Bronchial epithelial cell (primary cell): Measurements from ENCODE around the gene SASH1. TPM values are rescaled to one million over a fixed set of nuclear protein-coding genes. Genes with fewer than 3 reads are reported as not detected.

Experiments used
- DNase-seq: peaks from one replicate; pipeline ENCODE4 v3.0.0-alpha.2; 2010; ENCODE audit warnings: low read depth
- FAIRE-seq: peaks from 2 replicates; lab custom pipeline; 2011; peaks lifted over from hg19 to GRCh38; lab: Jason Lieb, UNC
- H3K27me3 ChIP-seq: 2 replicates; pipeline ENCODE4 v1.5.1; 2011; ENCODE audit warnings: low read length; ENCODE audit not compliant: control insufficient read depth, insufficient read depth
- H3K36me3 ChIP-seq: 2 replicates; pipeline ENCODE4 v1.5.1; 2011; ENCODE audit warnings: low read length; ENCODE audit not compliant: control insufficient read depth, insufficient read depth
- H3K4me3 ChIP-seq: 2 replicates; pipeline ENCODE4 v1.5.1; 2011; ENCODE audit warnings: mild to moderate bottlenecking, low read depth, low read length, control low read depth
- CTCF ChIP-seq: IDR thresholded peaks from 2 replicates; pipeline ENCODE4 v1.5.1; 2011; ENCODE audit warnings: mild to moderate bottlenecking, moderate library complexity, low read length, control low read depth, inconsistent platforms; ENCODE audit not compliant: insufficient read depth, severe bottlenecking
- total RNA-seq: library from RNA; depleted of rRNA; stranded (reverse); fragments of >200 nt; gene quantifications from 2 replicates; pipeline ENCODE4 v1.2.1, GENCODE V29; 2014

Gene SASH1
- total RNA-seq, 1 donor from 2014 or later: 3.9 TPM

DNA sequence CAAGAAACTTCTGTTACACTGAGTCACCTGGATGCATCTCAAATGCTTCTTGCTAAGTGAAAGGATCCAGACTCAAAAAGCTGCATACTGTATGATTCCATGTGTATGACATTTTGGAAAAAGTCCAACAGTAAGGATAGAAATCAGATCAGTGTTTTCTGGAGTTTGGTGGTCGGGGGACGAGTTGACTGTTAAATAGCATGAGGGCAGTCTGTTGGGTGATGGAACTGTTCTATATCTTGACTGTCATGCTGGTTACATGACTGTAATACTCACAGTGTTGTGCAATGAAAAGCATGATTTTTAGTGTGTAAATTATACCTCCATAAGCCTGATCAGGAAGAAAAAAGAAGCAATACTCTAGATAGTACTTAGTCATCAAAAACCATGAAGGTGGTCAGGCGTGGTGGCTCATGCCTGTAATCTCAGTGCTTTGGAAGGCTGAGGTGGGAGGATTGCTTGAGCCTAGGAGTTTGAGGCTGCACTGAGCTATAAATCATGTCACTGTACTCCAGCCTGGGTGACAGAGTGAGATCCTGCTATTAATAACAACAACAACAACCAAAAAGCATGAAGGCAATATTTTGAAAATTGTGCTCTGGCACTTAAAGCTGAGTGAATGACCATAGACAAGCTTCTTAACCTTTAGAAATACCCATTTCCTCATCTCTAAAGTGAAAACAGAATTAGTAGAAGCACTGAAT is 30.5 kb upstream of the SASH1 start:
- no peak for FAIRE-seq
- H3K4me3 ChIP-seq: no peak overlapping the region
- DNase-seq: peak; percentile 19
- no peaks in the 10 kb centered on the region for H3K27me3 ChIP-seq
- no peaks in the 10 kb centered on the region for H3K36me3 ChIP-seq
- TF ChIP-seq CTCF: no peak

DNA sequence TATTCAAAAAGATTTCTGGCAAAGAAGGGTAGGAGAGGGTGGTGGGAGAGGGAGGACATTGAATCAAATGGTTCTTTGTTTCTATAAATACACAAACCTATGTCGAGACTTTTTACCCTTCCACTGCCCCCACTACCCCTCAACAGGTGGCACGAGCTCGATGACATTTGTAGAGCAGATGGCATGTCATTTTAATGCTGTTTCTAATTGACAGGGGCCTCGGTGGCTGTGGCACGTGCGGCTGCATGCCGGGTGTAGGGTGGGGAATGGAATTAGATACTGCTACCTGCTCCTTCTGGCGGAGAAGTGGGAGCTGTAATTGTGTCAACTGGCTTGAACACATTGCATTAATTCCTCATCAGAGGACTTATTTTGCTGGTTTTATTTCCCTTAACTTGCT is 29.1 kb upstream of the SASH1 start:
- FAIRE-seq: no peak

DNA sequence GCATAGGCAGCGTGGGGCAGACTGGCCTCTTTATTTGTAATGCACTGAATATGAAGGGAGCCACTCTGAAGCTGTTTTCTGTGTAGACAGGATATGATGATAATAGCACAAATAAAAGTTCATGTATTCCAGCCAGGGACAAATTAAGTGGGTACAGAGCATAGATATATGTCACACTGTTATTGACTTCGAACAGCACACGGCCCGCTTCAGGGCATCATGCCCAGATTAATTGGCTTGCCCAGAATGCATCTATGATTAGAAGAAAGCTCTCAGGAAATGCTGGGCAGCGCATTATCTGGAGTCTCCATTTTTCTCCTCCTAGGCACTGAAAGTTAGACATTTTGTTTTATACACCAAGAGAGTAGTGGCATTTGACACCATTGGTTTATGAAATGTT is 26.3 kb upstream of the SASH1 start:
- TF ChIP-seq CTCF: no peak
- no peaks in the 10 kb centered on the region for H3K36me3 ChIP-seq
- H3K4me3 ChIP-seq: no peak overlapping the region
- FAIRE-seq (no peak), DNase-seq (no peak)
- no peaks in the 10 kb centered on the region for H3K27me3 ChIP-seq

More for the DNA sequence above, 29.1 kb upstream of the SASH1 start:
- DNase-seq: no peak
- Histone ChIP-seq H3K36me3 (no peaks in the 10 kb centered on the region), H3K27me3 (no peaks in the 10 kb centered on the region), H3K4me3 (no peak overlapping the region)
- no peak for TF ChIP-seq CTCF

- no peak for FAIRE-seq
- no peak for DNase-seq
- Histone ChIP-seq H3K27me3 (no peaks in the 10 kb centered on the region), H3K36me3 (no peaks in the 10 kb centered on the region), H3K4me3 (no peak overlapping the region)
- no peak for TF ChIP-seq CTCF
Measured at GRCh38 chr6:148317051-148317450, 25.6 kb upstream of the SASH1 start.

DNA sequence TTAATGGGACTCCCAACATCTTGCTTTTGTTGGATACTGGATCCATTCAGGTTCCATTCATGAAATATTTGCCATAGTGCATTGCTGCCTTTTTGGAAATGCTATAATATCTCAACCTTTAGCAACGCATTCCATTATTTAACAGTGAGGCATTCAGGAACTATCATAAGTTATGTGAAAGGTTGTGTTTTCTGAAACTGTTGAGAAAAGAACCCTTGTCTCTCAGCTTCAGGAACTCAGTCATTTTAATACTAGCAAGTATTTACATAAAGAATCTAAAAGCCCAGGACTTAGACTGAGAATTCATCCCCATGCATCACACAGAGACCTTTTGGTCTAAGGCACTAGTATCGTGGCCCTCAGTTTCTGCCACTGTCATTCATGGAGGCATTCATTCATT is 24.9 kb upstream of the SASH1 start:
- no peak overlapping the region for H3K4me3 ChIP-seq
- FAIRE-seq (no peak), DNase-seq (no peak)

More for the DNA sequence above, 24.9 kb upstream of the SASH1 start:
- no peaks in the 10 kb centered on the region for H3K36me3 ChIP-seq
- no peaks in the 10 kb centered on the region for H3K27me3 ChIP-seq
- TF ChIP-seq CTCF: no peak
